ENCODE results near the gene TOM1L2. TPM values are rescaled to one million over a fixed set of nuclear protein-coding genes. Genes with fewer than 3 reads are reported as not detected.

The TOM1L2 gene
- total RNA-seq, 1 experiment from 2014 or later, result 45.2 TPM

DNA sequence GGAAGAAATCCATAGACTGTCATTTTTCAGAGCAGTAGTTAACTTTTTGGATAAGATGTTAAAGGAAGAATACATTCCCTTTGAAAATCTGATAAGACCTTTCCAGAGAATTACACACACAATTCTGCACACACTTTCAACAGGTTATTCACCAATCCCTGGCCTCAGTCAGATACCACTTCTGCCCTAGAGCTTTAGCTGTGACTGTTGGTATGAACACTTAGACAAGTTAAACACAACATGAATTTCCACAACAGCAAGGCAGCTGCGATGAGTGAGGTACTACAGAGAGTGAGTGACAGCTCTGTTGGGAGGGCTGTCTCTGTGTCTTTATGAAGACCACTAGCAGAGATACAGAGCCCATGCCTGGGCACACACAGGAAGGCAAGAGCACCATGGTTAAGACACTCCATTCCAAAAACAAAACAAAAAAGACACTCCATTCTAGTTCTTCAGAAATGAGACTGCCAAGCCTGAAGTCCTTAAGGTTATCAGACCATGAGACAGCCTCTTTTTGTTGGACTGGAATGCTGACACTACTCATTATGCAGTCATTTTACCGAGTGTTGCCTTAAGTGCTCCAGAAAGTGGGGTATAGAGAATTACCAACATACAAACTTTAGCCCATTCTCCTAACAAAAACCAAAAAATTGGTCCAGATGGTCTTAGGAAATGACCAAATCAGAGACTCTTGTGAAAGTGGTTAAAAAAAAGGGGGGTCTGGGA is 42.4 kb downstream of the TOM1L2 start:
- DNase-seq (ENCODE audit: low read depth, low spot score) (no peak), ATAC-seq (no peak)
- ChIA-PET CTCF (no interaction called here), POLR2A (no interaction called here)
- Histone ChIP-seq H3K27ac (ENCODE audit: low read length) (peak overlapping the region; percentile 58; the same call in 1 of the 2 replicates), H3K27me3 (ENCODE audit: control insufficient read depth, insufficient read depth, low read length) (no peaks in the 10 kb centered on the region), H3K36me3 (ENCODE audit: control insufficient read depth, insufficient read depth, low read length) (no peaks in the 10 kb centered on the region), H3K9me3 (ENCODE audit: control insufficient read depth, insufficient read depth, low read depth, low read length) (no peaks in the 10 kb centered on the region), H3K4me3 (ENCODE audit: low read depth in 2 of 2, low read length in 2 of 2) (no peak overlapping the region), H3K4me1 (ENCODE audit: control insufficient read depth, insufficient read depth, low read length) (peaks cover 53% of the 10 kb centered on the region)
- intact Hi-C loops (cut with micrococcal nuclease; ENCODE audit: unreplicated experiment), result no loop called here
- no TSS peak for BruUV-seq (replicated peaks)
- no peak for TF ChIP-seq TCF7L2 (IDR thresholded peaks at IDR 0.05; ENCODE audit: low read depth, low read length)
- TF ChIP-seq, protein P1, sequence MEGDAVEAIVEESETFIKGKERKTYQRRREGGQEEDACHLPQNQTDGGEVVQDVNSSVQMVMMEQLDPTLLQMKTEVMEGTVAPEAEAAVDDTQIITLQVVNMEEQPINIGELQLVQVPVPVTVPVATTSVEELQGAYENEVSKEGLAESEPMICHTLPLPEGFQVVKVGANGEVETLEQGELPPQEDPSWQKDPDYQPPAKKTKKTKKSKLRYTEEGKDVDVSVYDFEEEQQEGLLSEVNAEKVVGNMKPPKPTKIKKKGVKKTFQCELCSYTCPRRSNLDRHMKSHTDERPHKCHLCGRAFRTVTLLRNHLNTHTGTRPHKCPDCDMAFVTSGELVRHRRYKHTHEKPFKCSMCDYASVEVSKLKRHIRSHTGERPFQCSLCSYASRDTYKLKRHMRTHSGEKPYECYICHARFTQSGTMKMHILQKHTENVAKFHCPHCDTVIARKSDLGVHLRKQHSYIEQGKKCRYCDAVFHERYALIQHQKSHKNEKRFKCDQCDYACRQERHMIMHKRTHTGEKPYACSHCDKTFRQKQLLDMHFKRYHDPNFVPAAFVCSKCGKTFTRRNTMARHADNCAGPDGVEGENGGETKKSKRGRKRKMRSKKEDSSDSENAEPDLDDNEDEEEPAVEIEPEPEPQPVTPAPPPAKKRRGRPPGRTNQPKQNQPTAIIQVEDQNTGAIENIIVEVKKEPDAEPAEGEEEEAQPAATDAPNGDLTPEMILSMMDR (IDR thresholded peaks at IDR 0.05), result no peak
- TF ChIP-seq POLR2AphosphoS5 (IDR thresholded peaks at IDR 0.05; ENCODE audit: low read depth, low read length), result no peak
- TF ChIP-seq, protein P2, sequence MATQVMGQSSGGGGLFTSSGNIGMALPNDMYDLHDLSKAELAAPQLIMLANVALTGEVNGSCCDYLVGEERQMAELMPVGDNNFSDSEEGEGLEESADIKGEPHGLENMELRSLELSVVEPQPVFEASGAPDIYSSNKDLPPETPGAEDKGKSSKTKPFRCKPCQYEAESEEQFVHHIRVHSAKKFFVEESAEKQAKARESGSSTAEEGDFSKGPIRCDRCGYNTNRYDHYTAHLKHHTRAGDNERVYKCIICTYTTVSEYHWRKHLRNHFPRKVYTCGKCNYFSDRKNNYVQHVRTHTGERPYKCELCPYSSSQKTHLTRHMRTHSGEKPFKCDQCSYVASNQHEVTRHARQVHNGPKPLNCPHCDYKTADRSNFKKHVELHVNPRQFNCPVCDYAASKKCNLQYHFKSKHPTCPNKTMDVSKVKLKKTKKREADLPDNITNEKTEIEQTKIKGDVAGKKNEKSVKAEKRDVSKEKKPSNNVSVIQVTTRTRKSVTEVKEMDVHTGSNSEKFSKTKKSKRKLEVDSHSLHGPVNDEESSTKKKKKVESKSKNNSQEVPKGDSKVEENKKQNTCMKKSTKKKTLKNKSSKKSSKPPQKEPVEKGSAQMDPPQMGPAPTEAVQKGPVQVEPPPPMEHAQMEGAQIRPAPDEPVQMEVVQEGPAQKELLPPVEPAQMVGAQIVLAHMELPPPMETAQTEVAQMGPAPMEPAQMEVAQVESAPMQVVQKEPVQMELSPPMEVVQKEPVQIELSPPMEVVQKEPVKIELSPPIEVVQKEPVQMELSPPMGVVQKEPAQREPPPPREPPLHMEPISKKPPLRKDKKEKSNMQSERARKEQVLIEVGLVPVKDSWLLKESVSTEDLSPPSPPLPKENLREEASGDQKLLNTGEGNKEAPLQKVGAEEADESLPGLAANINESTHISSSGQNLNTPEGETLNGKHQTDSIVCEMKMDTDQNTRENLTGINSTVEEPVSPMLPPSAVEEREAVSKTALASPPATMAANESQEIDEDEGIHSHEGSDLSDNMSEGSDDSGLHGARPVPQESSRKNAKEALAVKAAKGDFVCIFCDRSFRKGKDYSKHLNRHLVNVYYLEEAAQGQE (IDR thresholded peaks at IDR 0.05; ENCODE audit: insufficient read depth in 1 of 2, low read depth in 2 of 2, low read length in 1 of 2), result no peak
- no peak for TF ChIP-seq SIN3A (IDR thresholded peaks at IDR 0.05; ENCODE audit: borderline replicate concordance, insufficient read depth, low read depth, low read length)
- in situ Hi-C loops (cut with HindIII; ENCODE audit: low pct_unique_long_range_greater_than_20kb, low sequenced_read_pairs), result no loop called here

DNA sequence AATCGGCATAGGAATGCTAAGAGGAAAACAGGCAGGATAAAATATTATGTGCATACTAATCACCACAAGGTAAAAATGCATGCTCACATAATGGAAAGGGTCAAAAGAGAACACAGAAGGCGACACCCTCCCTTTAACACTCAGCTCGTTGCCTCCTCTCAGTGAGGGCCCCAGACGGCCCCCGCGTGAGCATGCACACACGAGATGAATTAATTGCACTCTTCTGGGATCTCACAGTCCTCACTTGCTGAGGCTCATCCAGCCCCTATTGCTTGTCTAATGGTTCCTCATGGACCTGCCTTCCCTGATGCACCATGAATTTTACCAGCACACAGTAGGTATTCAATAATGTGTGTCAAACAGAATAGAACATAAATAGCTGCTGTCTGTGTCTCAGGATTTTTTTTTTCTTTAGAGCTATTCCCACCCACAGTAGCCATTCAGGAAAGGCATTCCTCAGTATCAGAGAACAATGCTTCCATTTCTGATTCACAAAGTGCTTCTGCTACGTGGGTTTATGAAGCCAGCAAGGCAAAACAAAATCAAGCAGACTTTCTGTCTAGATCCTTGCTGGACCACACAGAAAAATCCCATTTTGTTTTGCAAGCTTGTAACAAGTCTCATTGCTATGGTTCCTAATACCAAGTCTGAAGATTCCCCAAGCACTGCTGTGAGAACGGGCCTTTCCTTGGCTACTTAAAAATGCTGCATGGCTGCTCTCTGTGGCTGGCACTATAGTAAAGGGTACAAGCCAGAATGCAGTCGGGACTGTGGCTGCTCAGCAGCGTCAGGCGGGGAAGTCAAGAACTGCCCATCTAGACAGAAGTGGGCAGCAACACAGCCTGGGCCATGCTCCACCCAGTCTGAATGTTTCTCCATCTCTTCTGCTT is 43.6 kb downstream of the TOM1L2 start:
- ChIA-PET CTCF (interaction anchor here (0.6 to 0.9 kb wide), 2 partner anchors 95 to 214 kb away, joined by 3 read pairs; no protein-coding TSS in a partner anchor), POLR2A (interaction anchor here (0.5 kb wide), 1 partner anchor 106 kb away, joined by 3 read pairs; no protein-coding TSS in a partner anchor)
- in situ Hi-C loops (cut with HindIII; ENCODE audit: low pct_unique_long_range_greater_than_20kb, low sequenced_read_pairs) (no loop called here), intact Hi-C loops (cut with micrococcal nuclease; ENCODE audit: unreplicated experiment) (no loop called here)
- 0 out of 2 replicates have a peak, but pooled peaks have one; percentile 35 for ATAC-seq
- Histone ChIP-seq H3K27ac (ENCODE audit: low read length) (peak overlapping the region; percentile 48; the same call in 1 of the 2 replicates), H3K36me3 (ENCODE audit: control insufficient read depth, insufficient read depth, low read length) (no peaks in the 10 kb centered on the region), H3K9me3 (ENCODE audit: control insufficient read depth, insufficient read depth, low read depth, low read length) (no peaks in the 10 kb centered on the region), H3K27me3 (ENCODE audit: control insufficient read depth, insufficient read depth, low read length) (no peaks in the 10 kb centered on the region), H3K4me1 (ENCODE audit: control insufficient read depth, insufficient read depth, low read length) (peaks cover 45% of the 10 kb centered on the region), H3K4me3 (ENCODE audit: low read depth in 2 of 2, low read length in 2 of 2) (no peak overlapping the region)
- no TSS peak for BruUV-seq (replicated peaks)
- no peak for DNase-seq (ENCODE audit: low read depth, low spot score)
- TF ChIP-seq SIN3A (IDR thresholded peaks at IDR 0.05; ENCODE audit: borderline replicate concordance, insufficient read depth, low read depth, low read length) (no peak), TCF7L2 (IDR thresholded peaks at IDR 0.05; ENCODE audit: low read depth, low read length) (no peak), POLR2AphosphoS5 (IDR thresholded peaks at IDR 0.05; ENCODE audit: low read depth, low read length) (no peak)
- TF ChIP-seq, protein P1 (IDR thresholded peaks at IDR 0.05), result no peak
- TF ChIP-seq, protein P2 (IDR thresholded peaks at IDR 0.05; ENCODE audit: insufficient read depth in 1 of 2, low read depth in 2 of 2, low read length in 1 of 2), result no peak

All from Panc1 (cell line).